KOPT-K1 (cell line): ENCODE results near the gene ING3.
"Not testable (repeated sequence)": the region's sequence is repeated elsewhere in the genome, so short reads cannot be mapped to it uniquely, and the experiment has no call there.

Source experiments
- H3K27ac ChIP-seq: fragments of 200-600 bp; sonication (generic); 2 replicates; pipeline ENCODE4 v1.5.1; 2016; ENCODE audit warnings: antibody characterized with exemption, mild to moderate bottlenecking, low read depth, low read length; ENCODE audit not compliant: poor library complexity, severe bottlenecking
- H3K36me3 ChIP-seq: fragments of 200-600 bp; sonication (generic); 2 replicates; pipeline ENCODE4 v1.5.1; 2017; ENCODE audit warnings: antibody characterized with exemption, mild to moderate bottlenecking, low read length, moderate library complexity; ENCODE audit not compliant: insufficient read depth
- H3K9me3 ChIP-seq: fragments of 200-600 bp; sonication (generic); 2 replicates; pipeline ENCODE4 v1.5.1; 2017; ENCODE audit warnings: antibody characterized with exemption, low read length, mild to moderate bottlenecking; ENCODE audit not compliant: insufficient read depth, poor library complexity, severe bottlenecking

Gene ING3

DNA sequence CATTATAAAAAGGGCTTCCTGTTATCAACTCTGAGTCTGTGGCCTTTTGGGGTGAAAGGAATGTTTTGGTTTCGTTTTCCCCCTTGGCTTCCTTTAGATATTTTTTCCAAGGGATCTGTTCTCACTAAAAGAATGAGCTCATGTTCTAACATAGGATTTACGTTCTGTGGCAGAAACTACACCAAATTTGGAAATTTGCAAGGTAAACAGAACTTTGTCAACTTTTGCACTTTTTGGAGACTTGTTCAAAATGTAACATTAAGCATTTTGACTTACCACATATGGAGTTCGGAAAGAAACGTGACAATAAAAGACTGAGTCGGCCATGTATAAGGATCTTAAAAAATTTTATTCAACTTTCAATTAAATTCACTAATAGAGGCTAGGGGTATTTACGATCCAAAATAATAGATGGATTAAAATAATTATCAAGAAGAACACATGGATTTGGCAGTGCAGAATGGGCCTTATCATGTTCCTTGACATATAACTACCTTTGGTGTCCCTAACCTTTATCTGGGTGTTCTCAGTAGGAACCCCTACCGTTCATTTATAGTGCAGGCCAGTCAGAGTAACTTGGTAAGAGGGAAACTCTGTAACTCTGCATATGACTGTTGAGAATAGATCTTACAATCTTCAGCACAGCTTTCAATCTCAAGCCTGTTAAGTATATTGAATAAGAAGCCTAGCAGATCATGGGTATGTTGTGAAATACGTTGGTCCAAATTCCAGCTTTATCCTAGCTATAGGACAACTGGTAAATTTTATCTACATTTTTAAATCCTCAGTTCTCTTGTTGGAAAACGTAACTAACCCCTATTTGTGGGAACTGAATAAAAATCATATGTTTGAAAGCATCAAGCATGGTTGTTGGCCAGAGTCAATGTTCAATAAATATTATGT, 49.8 kb downstream of the ING3 start:
- Histone ChIP-seq H3K27ac (no peak overlapping the region), H3K9me3 (no peaks in the 10 kb centered on the region), H3K36me3 (no peaks in the 10 kb centered on the region)

DNA sequence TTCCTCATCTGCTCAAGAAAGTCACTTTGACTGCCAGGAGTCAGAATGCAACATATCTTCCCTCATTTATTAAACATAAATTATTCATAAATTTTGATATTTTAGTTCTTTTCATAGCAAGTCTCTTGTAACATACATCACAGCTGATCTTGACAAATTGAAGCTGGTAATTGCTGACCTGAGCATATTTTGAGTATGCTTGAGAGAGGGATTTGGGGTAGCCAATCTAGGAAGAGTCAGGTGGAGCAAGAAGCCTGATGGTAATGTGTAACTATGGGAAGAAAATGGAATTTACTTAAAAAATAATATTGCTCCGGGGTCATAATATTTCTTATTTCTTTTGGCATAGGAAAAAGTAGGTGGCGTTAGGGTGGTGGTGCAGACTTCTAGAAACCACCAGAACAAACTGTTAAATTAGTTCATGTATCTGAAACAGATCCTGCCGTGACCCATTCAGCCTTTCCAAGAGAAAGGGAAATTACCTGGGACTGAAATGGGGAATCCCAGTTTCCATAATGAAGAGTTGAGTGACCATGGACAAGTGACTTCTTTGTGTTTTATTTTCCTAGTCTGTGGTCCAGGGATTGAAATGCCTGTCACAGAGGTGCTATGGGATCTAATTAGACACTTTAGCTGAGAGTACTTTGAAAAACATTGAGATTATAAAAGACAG, 50.8 kb downstream of the ING3 start:
- Histone ChIP-seq H3K36me3 (no peaks in the 10 kb centered on the region), H3K9me3 (no peaks in the 10 kb centered on the region), H3K27ac (no peak overlapping the region)

GRCh38 chr7:121002048-121002756, 51.6 kb downstream of the ING3 start:
- H3K9me3 ChIP-seq: no peaks in the 10 kb centered on the region
- no peaks in the 10 kb centered on the region for H3K36me3 ChIP-seq
- H3K27ac ChIP-seq: no peak overlapping the region

DNA sequence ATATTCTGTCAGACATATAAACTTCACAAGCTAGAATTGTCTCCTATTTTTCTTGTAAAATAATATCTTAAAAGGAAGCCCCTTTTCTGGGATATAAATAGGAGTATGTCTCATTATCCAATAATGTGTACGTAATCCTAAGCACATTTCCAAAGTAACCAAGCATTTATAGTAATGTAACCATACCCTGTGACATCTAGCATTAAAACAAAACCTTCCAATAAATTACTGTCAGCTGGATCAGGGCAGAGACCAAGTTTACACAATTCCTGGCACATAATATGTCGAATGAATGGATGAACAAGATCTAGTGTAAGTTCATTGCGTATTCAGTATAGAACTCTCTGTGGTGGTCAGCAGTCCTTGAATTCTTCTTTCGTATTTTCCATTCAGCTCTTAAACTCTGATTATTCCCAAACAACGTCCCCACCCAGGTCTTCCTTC, 52.2 kb downstream of the ING3 start:
- Histone ChIP-seq H3K9me3 (no peaks in the 10 kb centered on the region), H3K27ac (no peak overlapping the region), H3K36me3 (no peaks in the 10 kb centered on the region)

- no peak overlapping the region for H3K27ac ChIP-seq
- H3K9me3 ChIP-seq: no peaks in the 10 kb centered on the region
Observed at GRCh38 chr7:121003986-121004685, 53.6 kb downstream of the ING3 start.

DNA sequence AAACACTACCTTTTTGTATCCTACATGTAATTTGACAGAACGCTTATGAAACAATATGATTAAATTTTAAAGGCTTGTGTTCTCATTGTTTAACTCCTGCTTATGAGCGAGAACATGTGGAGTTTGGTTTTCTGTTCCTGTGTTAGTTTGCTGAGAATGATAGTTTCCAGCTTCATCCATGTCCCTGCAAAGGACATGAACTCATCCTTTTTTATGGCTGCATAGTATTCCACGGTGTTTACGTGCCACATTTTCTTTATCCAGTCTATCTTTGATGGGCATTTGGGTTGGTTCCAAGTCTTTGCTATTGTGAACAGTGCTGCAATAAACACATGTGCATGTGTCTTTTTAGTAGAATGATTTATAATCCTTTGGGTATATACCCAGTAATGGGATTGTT, 54.5 kb downstream of the ING3 start:
- H3K27ac ChIP-seq, H3K9me3 ChIP-seq, H3K36me3 ChIP-seq: not testable (repeated sequence)

More at GRCh38 chr7:121003986-121004685, 53.6 kb downstream of the ING3 start:
- no peaks in the 10 kb centered on the region for H3K36me3 ChIP-seq

DNA sequence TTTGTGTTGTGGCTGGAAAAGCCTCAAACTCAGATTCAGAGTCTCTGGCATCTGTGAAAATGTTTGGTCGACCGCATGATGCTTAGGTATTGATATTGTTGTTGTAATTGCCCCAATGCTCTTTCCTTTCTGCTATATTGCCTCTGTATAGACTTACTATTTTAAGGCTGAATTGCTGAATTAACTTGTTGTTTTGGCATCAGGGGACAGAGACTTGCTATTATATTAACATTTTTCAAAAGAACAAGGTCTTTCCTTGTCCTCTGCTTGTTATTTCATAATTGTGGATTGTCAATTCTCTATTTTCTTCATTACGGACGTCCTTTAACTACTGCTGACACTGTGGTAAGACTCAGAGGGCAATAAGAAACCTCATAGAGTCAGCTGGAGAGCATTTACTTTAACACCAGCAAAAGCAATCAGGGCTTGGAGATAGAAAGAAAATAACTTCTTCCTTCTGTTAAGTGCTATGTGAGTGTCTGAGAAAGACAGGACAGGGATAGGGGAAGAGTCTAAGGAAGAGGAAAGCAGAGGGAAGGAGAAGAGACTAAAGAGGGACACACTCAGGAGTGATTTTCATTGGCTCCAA, 55.5 kb downstream of the ING3 start:
- H3K27ac ChIP-seq: no peak overlapping the region
- H3K36me3 ChIP-seq: no peaks in the 10 kb centered on the region
- no peaks in the 10 kb centered on the region for H3K9me3 ChIP-seq

DNA sequence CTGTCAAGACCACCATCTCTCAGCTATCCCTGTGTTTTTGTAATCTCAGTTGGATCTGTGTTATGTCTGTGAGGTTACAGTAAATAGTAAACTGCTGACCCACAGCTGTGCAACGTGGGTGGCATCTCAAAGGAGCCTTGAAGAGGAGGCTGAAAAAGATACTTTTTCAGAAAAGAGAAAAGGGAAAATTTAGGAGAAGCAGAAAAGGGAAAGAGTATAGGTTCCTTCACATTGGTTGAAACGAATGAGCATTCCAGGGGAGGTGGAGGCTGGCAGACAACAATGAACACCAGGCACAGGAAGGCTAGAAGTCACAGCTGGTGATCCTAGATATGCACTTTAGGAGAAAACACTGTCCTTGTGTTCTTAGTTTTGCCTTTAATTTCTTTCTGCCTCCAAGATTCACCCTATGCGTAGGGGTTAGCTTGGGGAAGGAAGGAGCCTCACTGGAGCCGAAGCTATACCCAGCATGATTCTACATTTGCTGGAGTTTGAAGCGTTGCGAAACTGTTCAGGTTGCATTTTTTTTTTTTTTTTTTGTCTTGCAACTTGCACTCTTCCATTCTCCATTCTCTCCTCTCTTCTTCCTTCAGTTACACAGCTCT, 56.2 kb downstream of the ING3 start:
- no peaks in the 10 kb centered on the region for H3K9me3 ChIP-seq
- H3K36me3 ChIP-seq: no peaks in the 10 kb centered on the region
- H3K27ac ChIP-seq: no peak overlapping the region

GRCh38 chr7:121008816-121009215, 58.2 kb downstream of the ING3 start:
- H3K36me3 ChIP-seq: no peaks in the 10 kb centered on the region
- H3K27ac ChIP-seq: no peak overlapping the region
- H3K9me3 ChIP-seq: no peaks in the 10 kb centered on the region

DNA sequence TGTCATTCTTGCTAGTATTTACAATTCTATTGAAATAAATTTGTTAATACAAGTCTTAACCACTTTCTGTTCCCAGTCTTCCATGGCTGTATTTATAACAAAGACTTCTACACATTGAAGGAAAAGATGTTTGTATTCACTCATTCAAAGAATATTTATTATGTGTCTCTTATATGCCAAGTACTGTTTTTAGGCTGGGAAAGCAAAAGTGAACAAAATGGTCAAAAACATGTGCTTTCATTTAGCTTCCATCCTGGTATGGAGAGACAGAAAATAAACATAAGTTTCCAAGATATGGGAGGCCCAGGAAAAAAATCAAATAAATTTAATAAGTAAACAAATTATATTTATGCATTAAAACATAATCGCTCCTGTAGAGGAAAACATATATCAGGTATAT, 60.8 kb downstream of the ING3 start:
- Histone ChIP-seq H3K9me3 (no peaks in the 10 kb centered on the region), H3K36me3 (no peaks in the 10 kb centered on the region), H3K27ac (no peak overlapping the region)

DNA sequence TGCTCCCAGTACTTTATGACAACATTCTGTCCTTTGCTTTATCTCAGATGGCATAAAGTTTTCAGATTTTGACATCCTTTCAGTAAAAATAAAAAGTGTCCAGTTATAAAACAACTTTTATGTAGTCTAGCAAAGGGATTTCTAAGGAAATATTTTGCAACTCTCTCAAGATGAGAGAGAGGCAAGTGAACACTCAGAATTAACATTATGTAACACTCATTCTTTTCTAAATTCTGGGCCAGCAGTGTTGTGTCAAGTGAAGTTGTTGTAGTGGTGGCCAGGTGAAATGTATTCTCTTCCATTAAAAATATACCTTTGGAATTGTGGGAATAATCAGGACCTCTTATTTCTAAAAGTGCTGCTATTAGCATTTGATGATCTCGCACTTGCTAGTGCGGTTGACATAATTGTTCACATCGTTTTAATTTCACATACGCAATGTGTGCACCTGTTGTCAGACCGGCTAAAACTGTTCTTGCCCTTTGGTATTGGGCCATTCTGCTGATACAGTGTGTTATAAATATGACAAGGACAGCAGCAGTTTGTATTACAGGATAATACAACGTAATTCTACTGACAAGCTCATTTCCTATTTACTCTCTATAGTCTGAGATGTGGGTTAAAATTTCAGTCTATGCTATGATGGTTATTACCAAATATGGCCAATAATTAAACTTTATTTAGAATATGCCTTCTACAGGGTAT, 61.7 kb downstream of the ING3 start:
- Histone ChIP-seq H3K36me3 (no peaks in the 10 kb centered on the region), H3K9me3 (no peaks in the 10 kb centered on the region), H3K27ac (no peak overlapping the region)

DNA sequence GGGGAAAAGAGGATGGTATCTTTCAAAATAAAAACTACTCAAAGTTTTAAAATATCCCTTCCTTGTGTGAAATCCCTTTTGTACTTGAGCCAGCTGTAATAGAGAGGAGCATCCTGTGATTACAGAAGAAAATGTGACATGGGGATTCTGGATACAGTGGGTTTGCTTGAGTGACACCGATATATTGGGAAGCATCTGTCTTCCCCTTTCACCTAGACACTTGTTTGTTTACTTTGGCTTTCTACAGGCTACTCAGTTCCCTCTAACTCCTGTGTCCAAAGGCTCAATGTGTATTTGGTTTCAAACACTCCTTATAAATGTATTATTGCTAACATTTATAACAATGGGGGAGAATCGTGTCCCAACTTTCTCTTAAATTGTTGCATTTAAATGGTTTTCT, 62.3 kb downstream of the ING3 start:
- Histone ChIP-seq H3K27ac (no peak overlapping the region), H3K36me3 (no peaks in the 10 kb centered on the region), H3K9me3 (no peaks in the 10 kb centered on the region)

DNA sequence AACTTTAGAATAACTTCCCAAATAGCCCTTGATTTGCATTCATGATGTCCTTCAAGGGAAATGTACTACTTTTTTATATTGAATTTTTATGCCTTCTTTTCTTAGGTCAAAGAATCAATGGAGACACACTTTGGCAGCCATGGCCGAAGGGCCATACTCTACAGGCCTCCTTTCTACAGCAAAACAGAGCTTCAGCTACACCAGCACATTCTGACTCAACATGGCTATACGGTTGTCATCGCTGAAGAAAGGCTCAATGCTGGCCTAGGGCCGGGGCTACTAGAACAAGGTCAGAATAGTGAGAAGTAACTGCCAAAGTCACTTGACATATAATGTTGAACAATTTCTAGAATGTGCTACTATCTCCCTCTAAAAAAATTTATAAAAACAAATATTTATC, 65.0 kb downstream of the ING3 start:
- Histone ChIP-seq H3K9me3 (no peaks in the 10 kb centered on the region), H3K27ac (no peak overlapping the region), H3K36me3 (no peaks in the 10 kb centered on the region)

DNA sequence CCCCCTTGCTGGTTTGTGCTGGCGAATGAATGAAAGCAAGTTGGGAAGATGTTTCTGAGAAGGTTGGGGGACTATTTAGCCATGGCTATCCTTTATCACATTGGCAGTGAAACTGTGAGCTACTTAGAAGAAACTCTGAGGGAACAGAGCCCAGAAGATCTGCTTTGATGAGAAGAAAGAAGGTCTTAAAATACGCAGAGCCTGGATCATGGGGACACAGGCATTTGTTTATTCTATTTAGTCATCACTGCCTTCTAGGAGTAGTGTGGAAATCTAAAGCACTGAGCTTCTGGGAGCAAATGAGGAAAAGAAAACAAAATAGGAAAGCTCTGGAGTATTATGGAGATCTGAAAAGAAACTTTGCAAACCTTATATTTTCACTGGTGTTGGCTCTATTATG, 66.4 kb downstream of the ING3 start:
- no peak overlapping the region for H3K27ac ChIP-seq
- H3K36me3 ChIP-seq: no peaks in the 10 kb centered on the region
- no peaks in the 10 kb centered on the region for H3K9me3 ChIP-seq
